PC-3 (cell line): Measurements from ENCODE around the gene NSUN2.

ENCODE experiments used
- CTCF ChIP-seq: fragments of 300-600 bp; sonication (generic); conservative IDR thresholded peaks from 2 replicates; pipeline ENCODE4 v1.5.1; 2017; ENCODE audit warnings: antibody characterized with exemption, low read depth, mild to moderate bottlenecking, low read length
- EZH2 ChIP-seq: fragments of 300-600 bp; sonication (generic); IDR thresholded peaks from one replicate; pipeline ENCODE4 v1.6.1; 2017; ENCODE audit warnings: antibody characterized with exemption, mild to moderate bottlenecking, low read length; ENCODE audit not compliant: unreplicated experiment

GRCh38 chr5:6644794-6645241 lies 12.0 kb upstream of the NSUN2 start:
- TF ChIP-seq CTCF = no peak
- TF ChIP-seq EZH2 = no peak
